Measurements from ENCODE around the gene TOX2.

DNA sequence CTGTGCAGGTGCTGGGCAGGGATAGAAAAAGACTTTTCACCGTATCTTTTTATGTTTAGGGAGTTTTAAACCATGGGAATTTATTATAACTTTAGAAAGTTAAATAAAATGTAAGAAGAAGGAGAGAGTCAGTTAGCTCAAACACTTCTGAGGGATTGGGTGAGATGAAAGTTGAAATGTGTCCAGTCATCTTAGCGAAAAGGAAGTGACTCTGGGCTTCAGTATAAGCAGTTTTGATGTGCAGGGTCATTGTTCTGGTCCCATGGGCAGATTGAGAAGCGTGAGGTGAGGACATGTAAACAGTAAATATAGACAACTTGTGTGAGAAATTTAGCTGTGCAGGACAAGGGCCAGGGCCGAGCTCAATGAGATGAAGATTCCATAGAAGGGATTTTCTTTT, 66.9 kb downstream of the TOX2 start:
- TF ChIP-seq POLR2A (IDR thresholded peaks at IDR 0.05; ENCODE audit: low read depth, low read length) (no peak), SMC3 (IDR thresholded peaks at IDR 0.05; ENCODE audit: low read depth, low read length) (no peak), CTCF (conservative IDR thresholded peaks at IDR 0.05; ENCODE audit: low read depth, low read length) (no peak), ELK1 (IDR thresholded peaks at IDR 0.05; ENCODE audit: borderline replicate concordance, low read depth, low read length) (no peak), USF2 (IDR thresholded peaks at IDR 0.05; ENCODE audit: low read depth, low read length) (no peak), RAD21 (IDR thresholded peaks at IDR 0.05; ENCODE audit: low read length) (no peak), CEBPB (IDR thresholded peaks at IDR 0.05; ENCODE audit: low read depth, low read length) (no peak), BHLHE40 (IDR thresholded peaks at IDR 0.05; ENCODE audit: low read depth, low read length) (no peak), MXI1 (IDR thresholded peaks at IDR 0.05; ENCODE audit: borderline replicate concordance, low read depth, low read length) (no peak), MAFK (IDR thresholded peaks at IDR 0.05; ENCODE audit: low read depth, low read length) (no peak), RCOR1 (IDR thresholded peaks at IDR 0.05; ENCODE audit: insufficient replicate concordance, low read length) (no peak), RFX5 (IDR thresholded peaks at IDR 0.05; ENCODE audit: low read depth, low read length) (no peak), MAZ (IDR thresholded peaks at IDR 0.05; ENCODE audit: borderline replicate concordance, low read depth, low read length) (no peak)

Data from IMR-90 (cell line).